MM.1S (cell line): ENCODE results near the gene CWC27.

Source experiments
- DNase-seq: peaks from one replicate; pipeline ENCODE4 v3.0.0-alpha.2; 2015
- H2AFZ ChIP-seq: fragments of 300-600 bp; sonication (generic); 2 replicates; pipeline ENCODE4 v1.6.0; 2016; ENCODE audit warnings: antibody characterized with exemption, low read length
- H3F3A ChIP-seq: fragments of 300-600 bp; sonication (generic); 2 replicates; pipeline ENCODE4 v1.6.1; 2016; ENCODE audit warnings: mild to moderate bottlenecking, antibody characterized with exemption, low read length, moderate library complexity, mixed read lengths; ENCODE audit not compliant: insufficient read depth
- H3K27ac ChIP-seq: fragments of 300-600 bp; sonication (generic); 2 replicates; pipeline ENCODE4 v1.5.1; 2016; ENCODE audit warnings: mild to moderate bottlenecking, low read length
- H3K27me3 ChIP-seq: fragments of 300-600 bp; sonication (generic); replicated peaks from 2 replicates; pipeline ENCODE4 v1.6.0; 2016; ENCODE audit warnings: low read length; ENCODE audit not compliant: insufficient read depth
- H3K36me3 ChIP-seq: fragments of 300-600 bp; sonication (generic); replicated peaks from 2 replicates; pipeline ENCODE4 v1.6.1; 2016; ENCODE audit warnings: mild to moderate bottlenecking, low read length, mixed read lengths; ENCODE audit not compliant: insufficient read depth
- H3K4me1 ChIP-seq: fragments of 300-600 bp; sonication (generic); 2 replicates; pipeline ENCODE4 v1.6.1; 2016; ENCODE audit warnings: low read length, mixed read lengths
- H3K4me2 ChIP-seq: fragments of 300-600 bp; sonication (generic); 2 replicates; pipeline ENCODE4 v1.6.0; 2016; ENCODE audit warnings: low read depth, low read length
- H3K4me3 ChIP-seq: fragments of 300-600 bp; sonication (generic); 2 replicates; pipeline ENCODE4 v1.5.1; 2016; ENCODE audit warnings: low read length, mixed read lengths
- H3K79me2 ChIP-seq: fragments of 300-600 bp; sonication (generic); 2 replicates; pipeline ENCODE4 v1.6.1; 2016; ENCODE audit warnings: mixed run types, low read length, mixed read lengths
- H3K9ac ChIP-seq: fragments of 300-600 bp; sonication (generic); 2 replicates; pipeline ENCODE4 v1.6.1; 2016; ENCODE audit warnings: low read length, mixed read lengths
- H3K9me2 ChIP-seq: fragments of 300-600 bp; sonication (generic); replicated peaks from 2 replicates; pipeline ENCODE4 v1.6.1; 2016; ENCODE audit warnings: mild to moderate bottlenecking, low read length, mixed read lengths; ENCODE audit not compliant: insufficient read depth
- H3K9me3 ChIP-seq: fragments of 300-600 bp; sonication (generic); replicated peaks from 2 replicates; pipeline ENCODE4 v1.6.1; 2016; ENCODE audit warnings: mild to moderate bottlenecking, low read length, mixed read lengths; ENCODE audit not compliant: insufficient read depth
- H4K20me1 ChIP-seq: fragments of 300-600 bp; sonication (generic); 2 replicates; pipeline ENCODE4 v1.6.1; 2016; ENCODE audit warnings: mild to moderate bottlenecking, low read length, moderate library complexity, mixed read lengths; ENCODE audit not compliant: insufficient read depth
- CTCF ChIP-seq: fragments of 300-600 bp; sonication (generic); IDR thresholded peaks from 2 replicates; pipeline ENCODE4 v1.5.1; 2016; ENCODE audit warnings: antibody characterized with exemption, low read length, mixed read lengths
- EZH2 ChIP-seq: fragments of 300-600 bp; sonication (generic); optimal IDR thresholded peaks from 2 replicates; pipeline ENCODE3; 2017; ENCODE audit warnings: low read depth, mild to moderate bottlenecking, antibody characterized with exemption, low read length, mixed read lengths
- EZH2phosphoT487 ChIP-seq: fragments of 300-600 bp; sonication (generic); IDR thresholded peaks from 2 replicates; pipeline ENCODE4 v1.6.1; 2018; ENCODE audit warnings: antibody characterized with exemption, low read length

The CWC27 gene

GRCh38 chr5:64794053-64794770 lies 25.5 kb downstream of the CWC27 start:
- no peak for DNase-seq
- no peak overlapping the region for H3K4me2 ChIP-seq
- H3F3A ChIP-seq: no peaks in the 10 kb centered on the region
- no peak overlapping the region for H3K9ac ChIP-seq
- TF ChIP-seq EZH2phosphoT487: no peak
- no peak for TF ChIP-seq EZH2
- TF ChIP-seq CTCF: no peak
- H3K27ac ChIP-seq: no peak overlapping the region
- no peaks in the 10 kb centered on the region for H3K27me3 ChIP-seq
- no peak overlapping the region for H2AFZ ChIP-seq
- no peaks in the 10 kb centered on the region for H3K79me2 ChIP-seq
- no peaks in the 10 kb centered on the region for H3K9me2 ChIP-seq
- H4K20me1 ChIP-seq: no peaks in the 10 kb centered on the region
- no peaks in the 10 kb centered on the region for H3K4me1 ChIP-seq
- no peaks in the 10 kb centered on the region for H3K36me3 ChIP-seq
- no peak overlapping the region for H3K4me3 ChIP-seq
- no peaks in the 10 kb centered on the region for H3K9me3 ChIP-seq

GRCh38 chr5:64796301-64796700 lies 27.6 kb downstream of the CWC27 start:
- H3K9me2 ChIP-seq: no peaks in the 10 kb centered on the region
- H3K27me3 ChIP-seq: no peaks in the 10 kb centered on the region
- no peaks in the 10 kb centered on the region for H3K9me3 ChIP-seq
- H2AFZ ChIP-seq: no peak overlapping the region
- H3K79me2 ChIP-seq: no peaks in the 10 kb centered on the region
- no peak overlapping the region for H3K27ac ChIP-seq
- H4K20me1 ChIP-seq: no peaks in the 10 kb centered on the region
- DNase-seq: no peak
- H3K4me2 ChIP-seq: no peak overlapping the region
- H3F3A ChIP-seq: no peaks in the 10 kb centered on the region
- no peaks in the 10 kb centered on the region for H3K4me1 ChIP-seq
- H3K36me3 ChIP-seq: no peaks in the 10 kb centered on the region
- H3K9ac ChIP-seq: no peak overlapping the region
- no peak for TF ChIP-seq CTCF
- no peak for TF ChIP-seq EZH2phosphoT487
- no peak for TF ChIP-seq EZH2
- H3K4me3 ChIP-seq: no peak overlapping the region

- H2AFZ ChIP-seq: no peak overlapping the region
- no peak overlapping the region for H3K9ac ChIP-seq
- H4K20me1 ChIP-seq: no peaks in the 10 kb centered on the region
- H3K36me3 ChIP-seq: no peaks in the 10 kb centered on the region; the same call in 1 of the 2 replicates
- H3K4me1 ChIP-seq: no peaks in the 10 kb centered on the region
- DNase-seq: no peak
- H3K4me3 ChIP-seq: no peak overlapping the region
- no peak overlapping the region for H3K27ac ChIP-seq
- TF ChIP-seq EZH2 (no peak), CTCF (no peak), EZH2phosphoT487 (no peak)
- H3K9me2 ChIP-seq: no peaks in the 10 kb centered on the region
- no peaks in the 10 kb centered on the region for H3K79me2 ChIP-seq
- H3K4me2 ChIP-seq: no peak overlapping the region
- H3K27me3 ChIP-seq: no peaks in the 10 kb centered on the region
- no peaks in the 10 kb centered on the region for H3K9me3 ChIP-seq
- no peaks in the 10 kb centered on the region for H3F3A ChIP-seq
Observed at GRCh38 chr5:64800926-64801325, 32.2 kb downstream of the CWC27 start.
